Esophagus squamous epithelium (tissue), 4 donors: ENCODE measurements around the gene GRIK4.

ENCODE experiments used
- POLR2A ChIP-seq, 4 donors: fragments of 450-650 bp; IDR thresholded peaks; one replicate each; pipeline ENCODE4 v1.6.1; 2017; ENCODE audit warnings: antibody characterized with exemption in 4 of 4, mild to moderate bottlenecking in 4 of 4, moderate library complexity in 3 of 4
- TF ChIP-seq, protein P1 (sequence below), 6 experiments: fragments of 450-650 bp in 4 of 6; fragments of 200-600 bp in 2 of 6; sonication (generic) in 2 of 6; IDR thresholded peaks; one replicate each; pipeline ENCODE4 v1.5.1; 2016 to 2019; ENCODE audit warnings: antibody characterized with exemption in 6 of 6, mild to moderate bottlenecking in 4 of 6, moderate library complexity in 4 of 6

DNA sequence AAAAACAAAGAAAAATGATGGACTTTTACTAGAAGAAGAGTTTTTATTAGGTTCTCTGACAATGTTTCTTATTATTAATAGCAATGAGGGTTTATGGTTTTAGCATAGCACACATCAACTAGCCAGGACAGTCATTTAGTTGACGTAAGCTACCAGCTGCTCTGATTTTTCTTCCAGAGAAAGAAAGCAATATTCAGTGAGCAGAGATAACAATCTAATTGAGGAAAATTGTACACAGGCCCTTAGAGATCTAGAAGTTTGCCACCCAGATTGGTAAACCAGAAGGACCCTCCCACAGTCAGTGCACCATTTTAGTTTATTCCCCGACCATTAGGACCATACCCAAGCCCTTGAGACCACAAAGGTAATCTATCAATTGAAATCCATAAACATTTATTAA, 483.6 kb downstream of the GRIK4 start:
- TF ChIP-seq, protein P1, sequence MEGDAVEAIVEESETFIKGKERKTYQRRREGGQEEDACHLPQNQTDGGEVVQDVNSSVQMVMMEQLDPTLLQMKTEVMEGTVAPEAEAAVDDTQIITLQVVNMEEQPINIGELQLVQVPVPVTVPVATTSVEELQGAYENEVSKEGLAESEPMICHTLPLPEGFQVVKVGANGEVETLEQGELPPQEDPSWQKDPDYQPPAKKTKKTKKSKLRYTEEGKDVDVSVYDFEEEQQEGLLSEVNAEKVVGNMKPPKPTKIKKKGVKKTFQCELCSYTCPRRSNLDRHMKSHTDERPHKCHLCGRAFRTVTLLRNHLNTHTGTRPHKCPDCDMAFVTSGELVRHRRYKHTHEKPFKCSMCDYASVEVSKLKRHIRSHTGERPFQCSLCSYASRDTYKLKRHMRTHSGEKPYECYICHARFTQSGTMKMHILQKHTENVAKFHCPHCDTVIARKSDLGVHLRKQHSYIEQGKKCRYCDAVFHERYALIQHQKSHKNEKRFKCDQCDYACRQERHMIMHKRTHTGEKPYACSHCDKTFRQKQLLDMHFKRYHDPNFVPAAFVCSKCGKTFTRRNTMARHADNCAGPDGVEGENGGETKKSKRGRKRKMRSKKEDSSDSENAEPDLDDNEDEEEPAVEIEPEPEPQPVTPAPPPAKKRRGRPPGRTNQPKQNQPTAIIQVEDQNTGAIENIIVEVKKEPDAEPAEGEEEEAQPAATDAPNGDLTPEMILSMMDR (IDR thresholded peaks at IDR 0.05): no peak
- no peak for TF ChIP-seq POLR2A (IDR thresholded peaks at IDR 0.05)
